ENCODE results near the gene POU2AF2. TPM values are rescaled to one million over a fixed set of nuclear protein-coding genes. Genes with fewer than 3 reads are reported as not detected.

POU2AF2 gene
- total RNA-seq, 1 donor from 2014 or later, result not detected

DNA sequence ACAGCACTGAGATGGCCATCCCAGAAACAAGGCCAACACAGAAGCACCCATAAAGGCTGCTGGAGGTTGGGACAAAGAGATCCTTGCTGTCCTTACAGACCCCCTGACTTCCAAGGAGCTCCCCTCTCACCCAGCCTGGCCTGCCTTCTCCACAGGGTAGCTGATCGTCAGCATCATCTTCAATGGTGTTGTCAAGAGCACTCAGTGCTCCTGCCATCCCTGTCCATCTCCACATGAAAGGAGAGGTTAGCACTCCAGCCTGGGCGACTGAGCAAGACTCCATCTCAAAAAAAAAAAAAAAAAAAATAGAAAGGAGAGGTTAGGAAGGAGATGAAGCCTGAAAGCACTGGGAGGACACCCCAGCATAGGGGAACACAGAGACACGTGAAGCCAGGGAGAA lies 50.7 kb downstream of the POU2AF2 start:
- H3K27ac Mint-ChIP-seq (ENCODE audit: unreplicated experiment), result no peak overlapping the region
- H3K27me3 Mint-ChIP-seq (ENCODE audit: low read depth, unreplicated experiment), result peaks cover 38% of the 10 kb centered on the region

DNA sequence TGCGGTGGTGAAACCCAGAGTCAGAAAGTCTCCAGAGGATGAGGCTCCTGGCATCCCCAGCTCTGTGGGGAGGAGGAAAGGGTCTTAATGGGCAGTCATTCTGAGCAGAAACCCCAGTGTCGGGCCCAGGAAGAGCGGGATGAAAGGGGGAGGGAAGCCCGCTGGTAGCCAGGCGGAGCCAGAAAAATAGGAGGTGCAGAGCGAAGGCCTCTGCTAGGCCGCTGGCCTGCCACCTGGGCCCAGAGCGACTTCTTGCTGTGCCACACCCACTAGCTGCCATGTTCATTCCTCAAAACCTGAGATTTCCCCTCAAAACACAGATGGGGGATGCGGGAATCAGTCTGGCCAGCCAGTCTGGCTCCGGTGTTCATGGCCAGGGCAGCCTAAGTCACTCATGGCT lies 52.2 kb downstream of the POU2AF2 start:
- no peak overlapping the region for H3K27ac Mint-ChIP-seq (ENCODE audit: unreplicated experiment)
- no peak overlapping the region for H3K4me2 ChIP-seq (ENCODE audit: low read length)
- no peaks in the 10 kb centered on the region for H4K20me1 ChIP-seq (ENCODE audit: insufficient read depth, low read length)
- no peak for DNase-seq (ENCODE audit: low read depth)
- FAIRE-seq, result no peak
- no peaks in the 10 kb centered on the region for H3K36me3 ChIP-seq (ENCODE audit: insufficient read depth, low read length)
- H3K9ac ChIP-seq (ENCODE audit: low read length), result no peak overlapping the region
- H3K4me1 Mint-ChIP-seq (ENCODE audit: low read depth, unreplicated experiment), result no peaks in the 10 kb centered on the region
- no peaks in the 10 kb centered on the region for H3K9me3 Mint-ChIP-seq (ENCODE audit: unreplicated experiment)
- H3K36me3 Mint-ChIP-seq (ENCODE audit: low read depth, unreplicated experiment), result no peaks in the 10 kb centered on the region
- no peak overlapping the region for H3K27ac ChIP-seq (ENCODE audit: low read depth, low read length)
- no peak overlapping the region for H2AFZ ChIP-seq (ENCODE audit: low read depth, low read length)
- no peaks in the 10 kb centered on the region for H3K9me3 ChIP-seq (ENCODE audit: insufficient read depth, low read depth, low read length)
- H3K27me3 Mint-ChIP-seq (ENCODE audit: low read depth, unreplicated experiment), result peaks cover 53% of the 10 kb centered on the region
- H3K4me3 ChIP-seq (ENCODE audit: insufficient read depth, low read depth, low read length), result no peak overlapping the region
- TF ChIP-seq, protein P1, sequence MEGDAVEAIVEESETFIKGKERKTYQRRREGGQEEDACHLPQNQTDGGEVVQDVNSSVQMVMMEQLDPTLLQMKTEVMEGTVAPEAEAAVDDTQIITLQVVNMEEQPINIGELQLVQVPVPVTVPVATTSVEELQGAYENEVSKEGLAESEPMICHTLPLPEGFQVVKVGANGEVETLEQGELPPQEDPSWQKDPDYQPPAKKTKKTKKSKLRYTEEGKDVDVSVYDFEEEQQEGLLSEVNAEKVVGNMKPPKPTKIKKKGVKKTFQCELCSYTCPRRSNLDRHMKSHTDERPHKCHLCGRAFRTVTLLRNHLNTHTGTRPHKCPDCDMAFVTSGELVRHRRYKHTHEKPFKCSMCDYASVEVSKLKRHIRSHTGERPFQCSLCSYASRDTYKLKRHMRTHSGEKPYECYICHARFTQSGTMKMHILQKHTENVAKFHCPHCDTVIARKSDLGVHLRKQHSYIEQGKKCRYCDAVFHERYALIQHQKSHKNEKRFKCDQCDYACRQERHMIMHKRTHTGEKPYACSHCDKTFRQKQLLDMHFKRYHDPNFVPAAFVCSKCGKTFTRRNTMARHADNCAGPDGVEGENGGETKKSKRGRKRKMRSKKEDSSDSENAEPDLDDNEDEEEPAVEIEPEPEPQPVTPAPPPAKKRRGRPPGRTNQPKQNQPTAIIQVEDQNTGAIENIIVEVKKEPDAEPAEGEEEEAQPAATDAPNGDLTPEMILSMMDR (IDR thresholded peaks at IDR 0.05; ENCODE audit: insufficient read depth, low read depth, low read length), result no peak
- TF ChIP-seq EZH2 (IDR thresholded peaks at IDR 0.05; ENCODE audit: insufficient read depth, low read length), result no peak
- peak overlapping the region; percentile 73 for H3K4me3 Mint-ChIP-seq (ENCODE audit: unreplicated experiment)
- H3K27me3 ChIP-seq (ENCODE audit: insufficient read depth, low read length), result peaks cover 12% of the 10 kb centered on the region
- no peaks in the 10 kb centered on the region for H3K79me2 ChIP-seq (ENCODE audit: insufficient read depth, low read length)
- H3K4me1 ChIP-seq (ENCODE audit: insufficient read depth, low read length), result no peaks in the 10 kb centered on the region

More for the DNA sequence above, 50.7 kb downstream of the POU2AF2 start:
- H3K27ac ChIP-seq (ENCODE audit: low read depth, low read length), result no peak overlapping the region
- no peak for TF ChIP-seq EZH2 (IDR thresholded peaks at IDR 0.05; ENCODE audit: insufficient read depth, low read length)
- TF ChIP-seq, protein P1 (IDR thresholded peaks at IDR 0.05; ENCODE audit: insufficient read depth, low read depth, low read length), result no peak
- Mint-ChIP-seq H3K9me3 (ENCODE audit: unreplicated experiment) (no peaks in the 10 kb centered on the region), H3K4me3 (ENCODE audit: unreplicated experiment) (no peak overlapping the region), H3K36me3 (ENCODE audit: low read depth, unreplicated experiment) (no peaks in the 10 kb centered on the region), H3K4me1 (ENCODE audit: low read depth, unreplicated experiment) (no peaks in the 10 kb centered on the region)
- no peak for FAIRE-seq
- no peak overlapping the region for H3K9ac ChIP-seq (ENCODE audit: low read length)
- no peak overlapping the region for H3K4me3 ChIP-seq (ENCODE audit: insufficient read depth, low read depth, low read length)
- H4K20me1 ChIP-seq (ENCODE audit: insufficient read depth, low read length), result no peaks in the 10 kb centered on the region
- no peak overlapping the region for H3K4me2 ChIP-seq (ENCODE audit: low read length)
- H3K4me1 ChIP-seq (ENCODE audit: insufficient read depth, low read length), result no peaks in the 10 kb centered on the region
- DNase-seq (ENCODE audit: low read depth), result no peak
- H3K79me2 ChIP-seq (ENCODE audit: insufficient read depth, low read length), result no peaks in the 10 kb centered on the region
- no peaks in the 10 kb centered on the region for H3K36me3 ChIP-seq (ENCODE audit: insufficient read depth, low read length)
- H3K9me3 ChIP-seq (ENCODE audit: insufficient read depth, low read depth, low read length), result no peaks in the 10 kb centered on the region
- H3K27me3 ChIP-seq (ENCODE audit: insufficient read depth, low read length), result peaks cover 4% of the 10 kb centered on the region
- no peak overlapping the region for H2AFZ ChIP-seq (ENCODE audit: low read depth, low read length)

DNA sequence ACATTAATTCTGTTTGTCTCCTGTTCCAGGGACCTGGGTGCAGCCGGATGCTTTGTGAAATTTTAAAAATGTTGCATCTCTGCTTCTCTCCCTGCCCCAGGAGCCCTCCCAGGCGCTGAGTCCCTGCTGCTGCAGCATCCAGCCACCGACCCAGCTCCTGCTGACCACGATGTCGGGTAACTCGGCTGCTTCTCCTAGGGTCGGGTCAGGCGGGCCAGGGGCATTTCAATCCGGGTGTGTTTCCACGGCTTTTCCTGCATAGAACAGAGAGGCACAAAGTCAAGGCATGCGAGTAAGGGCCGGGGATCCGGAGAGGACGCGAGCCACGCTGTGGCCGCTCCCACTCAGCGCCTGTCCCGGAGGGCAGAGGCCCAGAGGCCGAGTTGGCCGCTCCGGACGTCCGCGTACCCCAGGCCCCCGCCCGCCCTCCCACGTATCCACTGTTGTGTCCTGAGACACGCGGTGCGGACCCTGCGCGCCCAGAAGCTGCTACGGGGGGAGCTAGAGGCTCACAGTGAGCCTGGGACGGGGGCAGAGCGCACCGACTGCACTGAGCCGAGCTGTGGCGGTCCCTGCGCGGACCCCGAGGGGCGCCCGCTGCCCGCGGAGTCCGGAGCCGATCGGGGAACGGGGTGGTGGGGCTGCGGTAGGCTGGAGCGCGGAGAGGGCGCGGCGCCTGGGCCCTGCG lies 53.0 kb downstream of the POU2AF2 start, which contains the start of gene POU2AF3:
POU2AF3 (plus strand) TSS at position 134 of the 688 bp plus-strand sequence; CDS start at position 170, 36 bp downstream.
- H3K27me3 ChIP-seq (ENCODE audit: insufficient read depth, low read length), result peaks cover 12% of the 10 kb centered on the region
- H3K36me3 ChIP-seq (ENCODE audit: insufficient read depth, low read length), result no peaks in the 10 kb centered on the region
- H3K4me2 ChIP-seq (ENCODE audit: low read length), result peak within 1 kb of the TSS; percentile 92
- peaks cover 53% of the 10 kb centered on the region for H3K27me3 Mint-ChIP-seq (ENCODE audit: low read depth, unreplicated experiment)
- no peak within 1 kb of the TSS for H3K27ac Mint-ChIP-seq (ENCODE audit: unreplicated experiment)
- no peaks in the 10 kb centered on the region for H3K4me1 Mint-ChIP-seq (ENCODE audit: low read depth, unreplicated experiment)
- no peaks in the 10 kb centered on the region for H3K9me3 ChIP-seq (ENCODE audit: insufficient read depth, low read depth, low read length)
- no peaks in the 10 kb centered on the region for H3K36me3 Mint-ChIP-seq (ENCODE audit: low read depth, unreplicated experiment)
- H2AFZ ChIP-seq (ENCODE audit: low read depth, low read length), result peak within 1 kb of the TSS; percentile 91
- FAIRE-seq, result no peak
- peak; percentile 8 for DNase-seq (ENCODE audit: low read depth)
- no peaks in the 10 kb centered on the region for H3K79me2 ChIP-seq (ENCODE audit: insufficient read depth, low read length)
- H4K20me1 ChIP-seq (ENCODE audit: insufficient read depth, low read length), result no peaks in the 10 kb centered on the region
- H3K4me3 Mint-ChIP-seq (ENCODE audit: unreplicated experiment), result peak within 1 kb of the TSS; percentile 77
- peak within 1 kb of the TSS; percentile 61 for H3K4me3 ChIP-seq (ENCODE audit: insufficient read depth, low read depth, low read length)
- TF ChIP-seq, protein P1 (IDR thresholded peaks at IDR 0.05; ENCODE audit: insufficient read depth, low read depth, low read length), result no peak
- TF ChIP-seq EZH2 (IDR thresholded peaks at IDR 0.05; ENCODE audit: insufficient read depth, low read length), result no peak
- H3K9me3 Mint-ChIP-seq (ENCODE audit: unreplicated experiment), result no peaks in the 10 kb centered on the region
- H3K4me1 ChIP-seq (ENCODE audit: insufficient read depth, low read length), result no peaks in the 10 kb centered on the region
- H3K9ac ChIP-seq (ENCODE audit: low read length), result peak within 1 kb of the TSS; percentile 46
- no peak within 1 kb of the TSS for H3K27ac ChIP-seq (ENCODE audit: low read depth, low read length)

All from astrocyte (in vitro differentiated cells and primary cell).